ENCODE measurements around the gene CDK7.

The CDK7 gene

DNA sequence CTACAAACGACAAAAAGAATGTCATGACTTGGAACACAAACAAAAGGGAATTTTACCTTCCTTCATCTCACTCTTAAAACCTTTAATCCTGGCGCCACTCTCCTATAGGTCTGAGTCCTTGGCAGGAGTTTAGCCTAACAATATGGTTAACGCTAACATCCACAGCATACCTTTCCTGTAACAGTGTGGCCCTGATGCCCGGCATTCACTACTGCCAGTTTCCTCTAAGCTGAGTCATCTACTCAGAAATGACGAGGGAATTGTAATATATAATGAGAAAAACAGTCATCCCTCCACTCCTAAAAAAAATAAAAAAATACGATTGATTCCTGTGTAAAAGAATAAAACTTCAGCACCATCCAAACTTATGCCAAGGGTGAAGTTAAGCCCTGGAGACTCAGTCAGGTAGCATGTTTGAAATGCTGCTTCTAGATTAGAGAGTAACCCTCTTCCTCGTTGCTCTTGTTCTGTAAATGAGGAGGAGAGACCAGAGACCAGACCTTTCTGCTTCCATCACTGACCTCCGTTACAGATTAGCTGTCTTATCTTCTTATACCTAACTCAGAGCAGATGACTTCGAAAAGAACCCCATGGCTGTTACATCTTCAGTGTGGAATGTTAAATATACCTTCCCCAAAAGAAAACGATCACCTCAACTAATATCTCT, 60.5 kb downstream of the CDK7 start:
- TF ChIP-seq, protein P1, sequence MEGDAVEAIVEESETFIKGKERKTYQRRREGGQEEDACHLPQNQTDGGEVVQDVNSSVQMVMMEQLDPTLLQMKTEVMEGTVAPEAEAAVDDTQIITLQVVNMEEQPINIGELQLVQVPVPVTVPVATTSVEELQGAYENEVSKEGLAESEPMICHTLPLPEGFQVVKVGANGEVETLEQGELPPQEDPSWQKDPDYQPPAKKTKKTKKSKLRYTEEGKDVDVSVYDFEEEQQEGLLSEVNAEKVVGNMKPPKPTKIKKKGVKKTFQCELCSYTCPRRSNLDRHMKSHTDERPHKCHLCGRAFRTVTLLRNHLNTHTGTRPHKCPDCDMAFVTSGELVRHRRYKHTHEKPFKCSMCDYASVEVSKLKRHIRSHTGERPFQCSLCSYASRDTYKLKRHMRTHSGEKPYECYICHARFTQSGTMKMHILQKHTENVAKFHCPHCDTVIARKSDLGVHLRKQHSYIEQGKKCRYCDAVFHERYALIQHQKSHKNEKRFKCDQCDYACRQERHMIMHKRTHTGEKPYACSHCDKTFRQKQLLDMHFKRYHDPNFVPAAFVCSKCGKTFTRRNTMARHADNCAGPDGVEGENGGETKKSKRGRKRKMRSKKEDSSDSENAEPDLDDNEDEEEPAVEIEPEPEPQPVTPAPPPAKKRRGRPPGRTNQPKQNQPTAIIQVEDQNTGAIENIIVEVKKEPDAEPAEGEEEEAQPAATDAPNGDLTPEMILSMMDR (IDR thresholded peaks at IDR 0.05; ENCODE audit: low read depth, low read length, missing control alignments) = no peak
- no peak overlapping the region for H3K4me3 ChIP-seq (ENCODE audit: low read depth, low read length)
- DNase-seq = peak; percentile 33
- H3K27me3 ChIP-seq (replicated peaks) = no peaks in the 10 kb centered on the region
- H3K27ac ChIP-seq = no peak overlapping the region
- in situ Hi-C loops (cut with HindIII; ENCODE audit: low pct_ligation_motif_present, low sequenced_read_pairs) = no loop called here
- H3K36me3 ChIP-seq (replicated peaks) = no peaks in the 10 kb centered on the region

DNA sequence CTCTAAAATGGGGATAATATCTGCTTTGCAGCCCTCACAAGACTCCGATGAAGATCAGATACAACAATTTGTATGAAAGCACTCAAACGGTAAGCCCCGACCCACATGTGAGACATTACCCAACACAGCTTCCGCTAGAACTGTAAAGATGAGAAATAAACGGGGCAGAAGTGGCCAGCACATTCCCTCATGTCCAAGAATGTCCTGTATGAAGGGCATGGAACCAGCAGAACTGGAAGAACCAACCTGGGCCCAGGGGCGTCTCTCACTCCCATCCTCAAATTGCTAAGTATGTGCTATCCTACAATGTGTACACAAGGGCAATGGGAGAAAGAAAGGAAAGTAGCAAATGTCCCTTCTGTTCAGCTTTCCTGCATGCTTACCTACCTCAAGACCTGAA, 64.9 kb downstream of the CDK7 start:
- in situ Hi-C loops (cut with HindIII; ENCODE audit: low pct_ligation_motif_present, low sequenced_read_pairs) = no loop called here
- no peak for DNase-seq
- Histone ChIP-seq H3K36me3 (replicated peaks) (no peaks in the 10 kb centered on the region), H3K27ac (no peak overlapping the region), H3K4me3 (ENCODE audit: low read depth, low read length) (no peak overlapping the region), H3K27me3 (replicated peaks) (no peaks in the 10 kb centered on the region)
- TF ChIP-seq, protein P1 (IDR thresholded peaks at IDR 0.05; ENCODE audit: low read depth, low read length, missing control alignments) = no peak

DNA sequence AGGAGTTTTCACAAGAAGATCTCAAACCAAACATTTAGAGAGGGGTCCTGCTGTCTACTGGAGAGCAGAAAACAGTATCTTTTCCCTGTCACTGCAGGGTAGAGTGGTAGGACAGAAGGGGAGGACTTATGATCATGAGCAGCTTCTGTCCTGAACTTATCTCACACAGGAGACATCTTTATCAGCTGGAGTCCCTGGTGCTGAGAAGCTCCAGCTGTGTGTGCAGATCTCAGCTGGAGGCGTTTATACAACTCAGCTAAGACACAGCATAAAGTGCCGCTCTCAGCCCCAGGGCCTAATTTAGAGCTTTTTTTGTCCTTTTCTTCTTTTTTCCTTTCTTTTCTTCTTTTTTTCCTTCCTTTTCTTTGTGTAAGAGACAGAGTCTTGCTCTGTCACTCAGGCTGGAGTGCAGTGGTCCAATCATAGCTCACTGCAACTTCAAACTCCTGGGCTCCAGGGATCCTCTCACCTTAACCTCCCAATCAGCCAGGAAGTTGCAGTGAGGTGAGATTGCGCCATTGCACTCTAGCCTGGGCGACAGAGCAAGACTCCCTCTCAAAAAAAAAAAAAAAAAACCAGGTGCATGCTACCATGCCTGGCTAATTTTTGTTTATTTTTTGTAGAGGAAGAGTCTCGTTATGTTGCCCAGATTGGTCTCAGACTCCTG, 66.0 kb downstream of the CDK7 start:
- TF ChIP-seq, protein P1 (IDR thresholded peaks at IDR 0.05; ENCODE audit: low read depth, low read length, missing control alignments) = no peak
- Histone ChIP-seq H3K27me3 (replicated peaks) (no peaks in the 10 kb centered on the region), H3K27ac (no peak overlapping the region), H3K36me3 (replicated peaks) (no peaks in the 10 kb centered on the region), H3K4me3 (ENCODE audit: low read depth, low read length) (no peak overlapping the region)
- DNase-seq = no peak
- in situ Hi-C loops (cut with HindIII; ENCODE audit: low pct_ligation_motif_present, low sequenced_read_pairs) = no loop called here

DNA sequence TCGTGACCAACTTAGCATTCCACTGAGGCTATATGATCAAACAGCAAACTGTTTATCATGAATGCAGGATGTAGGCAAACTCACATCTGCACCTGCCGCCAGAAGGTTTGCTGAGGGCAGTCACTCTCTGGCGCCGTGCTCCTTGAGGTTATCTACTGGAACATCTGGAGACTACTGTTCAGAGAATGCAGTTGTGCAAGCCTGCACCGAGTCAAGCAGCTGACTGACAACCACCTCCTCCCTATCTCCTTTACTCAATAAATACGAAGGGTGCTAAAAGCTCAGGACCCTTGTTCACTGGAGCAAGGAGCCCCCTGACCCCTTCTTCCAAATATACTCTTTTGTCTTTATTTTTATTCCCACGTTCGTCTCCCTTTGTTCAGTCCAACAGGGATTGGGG, 70.8 kb downstream of the CDK7 start:
- in situ Hi-C loops (cut with HindIII; ENCODE audit: low pct_ligation_motif_present, low sequenced_read_pairs) = no loop called here
- Histone ChIP-seq H3K4me3 (ENCODE audit: low read depth, low read length) (no peak overlapping the region), H3K27ac (no peak overlapping the region), H3K36me3 (replicated peaks) (no peaks in the 10 kb centered on the region), H3K27me3 (replicated peaks) (no peaks in the 10 kb centered on the region)
- DNase-seq = no peak
- TF ChIP-seq, protein P1 (IDR thresholded peaks at IDR 0.05; ENCODE audit: low read depth, low read length, missing control alignments) = no peak

DNA sequence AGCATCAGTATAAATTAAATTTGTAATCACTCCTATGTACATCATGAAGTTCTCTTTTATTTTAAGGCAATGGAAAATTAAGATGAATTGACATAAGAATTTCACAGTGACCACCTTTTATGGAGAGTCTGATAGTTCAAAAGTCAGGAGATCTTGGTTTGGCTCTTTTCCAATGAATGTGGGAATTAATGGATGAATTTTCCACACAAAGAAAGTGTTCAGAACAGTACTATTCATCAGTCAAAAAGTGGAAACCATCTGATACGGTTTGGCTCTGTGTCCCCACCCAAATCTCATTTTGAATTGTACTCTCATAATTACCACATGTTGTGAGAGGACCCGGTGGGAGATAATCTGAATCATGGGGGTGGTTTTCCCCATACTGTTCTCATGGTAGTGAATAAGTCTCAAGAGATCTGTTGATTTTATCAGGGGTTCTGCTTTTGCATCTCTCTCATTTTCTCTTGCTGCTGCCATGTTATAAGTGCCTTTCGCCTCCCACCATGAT, 73.4 kb downstream of the CDK7 start:
- in situ Hi-C loops (cut with HindIII; ENCODE audit: low pct_ligation_motif_present, low sequenced_read_pairs) = no loop called here
- Histone ChIP-seq H3K4me3 (ENCODE audit: low read depth, low read length) (no peak overlapping the region), H3K36me3 (replicated peaks) (no peaks in the 10 kb centered on the region), H3K27ac (no peak overlapping the region), H3K27me3 (replicated peaks) (no peaks in the 10 kb centered on the region)
- TF ChIP-seq, protein P1 (IDR thresholded peaks at IDR 0.05; ENCODE audit: low read depth, low read length, missing control alignments) = no peak
- no peak for DNase-seq

Data from brain microvascular endothelial cell (primary cell).